ENCODE results near the gene GOLGA8B. TPM values are rescaled to one million over a fixed set of nuclear protein-coding genes. Genes with fewer than 3 reads are reported as not detected.

The GOLGA8B gene
- total RNA-seq, 2 experiments from 2014 or later: 84.6 to 86.9 TPM

Other genes starting within 250 kb of the GOLGA8B start
- gene SLC12A6, start 245.9 kb downstream of the GOLGA8B start, total RNA-seq: 10 to 100 TPM; 22.2 to 24.8 TPM
- gene NOP10, start 240.5 kb downstream of the GOLGA8B start, total RNA-seq: 100 to 1,000 TPM; 225 to 226 TPM
- gene NUTM1, start 240.3 kb downstream of the GOLGA8B start, total RNA-seq: not detected
- gene LPCAT4, start 216.5 kb downstream of the GOLGA8B start, total RNA-seq: 10 to 100 TPM; 55.6 to 56.9 TPM
- gene GOLGA8A, start 145.8 kb downstream of the GOLGA8B start, total RNA-seq: 100 to 1,000 TPM; 140 to 141 TPM
- not detected for gene GJD2, start 171.3 kb upstream of the GOLGA8B start, total RNA-seq
- gene ACTC1, start 211.9 kb upstream of the GOLGA8B start, total RNA-seq: not detected

Data from activated CD8-positive, alpha-beta T cell treated with anti-CD3 and anti-CD28 coated beads for 36 hours (primary cell).